GM19397 (cell line): ENCODE data around the gene AKR7A3.
"Not testable (repeated sequence)": the region's sequence is repeated elsewhere in the genome, so short reads cannot be mapped to it uniquely, and the experiment has no call there.

Experiments used
- ATAC-seq: cut with Tn5 transposase; IDR thresholded peaks from one replicate; pipeline ENCODE4 v1.9.1; 2021; ENCODE audit warnings: mild to moderate bottlenecking, moderate library complexity; ENCODE audit not compliant: unreplicated experiment

AKR7A3 gene

DNA sequence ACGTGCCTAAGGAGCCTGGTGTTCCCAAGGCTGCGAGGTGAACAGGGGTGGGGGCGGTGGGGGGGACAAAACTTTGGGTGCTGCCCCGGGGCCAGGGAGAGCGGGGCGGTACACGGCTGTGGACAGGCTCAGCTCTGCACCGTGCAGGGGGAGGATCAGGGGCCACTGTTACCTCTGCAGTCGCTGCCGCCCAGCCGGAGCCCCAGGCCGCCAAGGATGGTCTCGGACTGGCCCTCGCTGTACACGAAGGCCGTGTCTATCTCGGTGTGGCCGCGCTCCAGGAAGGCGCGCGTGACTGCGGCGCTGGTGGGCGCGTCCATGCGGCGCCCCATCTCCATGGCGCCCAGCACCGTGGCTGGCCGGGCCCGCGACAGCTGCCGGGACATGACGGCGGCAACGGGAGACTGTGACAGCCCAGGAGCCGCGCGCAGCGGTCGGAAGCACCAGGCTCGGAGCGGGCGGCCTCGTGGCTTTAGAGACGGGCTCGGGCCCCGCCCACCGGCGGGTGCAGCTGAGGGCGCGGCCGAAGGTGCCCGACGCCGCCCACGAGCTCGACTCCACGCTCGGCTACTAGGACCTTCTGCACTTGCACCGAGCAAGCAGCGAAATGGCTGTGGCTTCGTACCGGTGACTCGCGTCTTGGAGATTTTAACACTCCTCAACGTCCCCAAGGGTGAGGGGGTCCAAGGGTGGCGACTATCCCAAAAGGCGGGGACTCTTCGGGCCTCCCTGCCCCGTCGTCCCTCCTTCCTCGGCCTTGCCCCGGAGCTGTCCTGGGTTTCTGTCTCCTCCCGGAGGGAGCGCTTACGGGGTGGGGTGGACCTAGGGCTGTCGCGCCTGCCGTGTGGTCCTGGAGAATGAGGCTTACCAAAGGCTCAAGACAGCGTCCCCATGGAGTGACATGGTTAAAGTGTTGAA lies at the start of gene AKR7A3:
AKR7A3 (minus strand) TSS at position 447 of the 918 bp plus-strand sequence; CDS start at position 386, 61 bp downstream.
- ATAC-seq = not testable (repeated sequence)

DNA sequence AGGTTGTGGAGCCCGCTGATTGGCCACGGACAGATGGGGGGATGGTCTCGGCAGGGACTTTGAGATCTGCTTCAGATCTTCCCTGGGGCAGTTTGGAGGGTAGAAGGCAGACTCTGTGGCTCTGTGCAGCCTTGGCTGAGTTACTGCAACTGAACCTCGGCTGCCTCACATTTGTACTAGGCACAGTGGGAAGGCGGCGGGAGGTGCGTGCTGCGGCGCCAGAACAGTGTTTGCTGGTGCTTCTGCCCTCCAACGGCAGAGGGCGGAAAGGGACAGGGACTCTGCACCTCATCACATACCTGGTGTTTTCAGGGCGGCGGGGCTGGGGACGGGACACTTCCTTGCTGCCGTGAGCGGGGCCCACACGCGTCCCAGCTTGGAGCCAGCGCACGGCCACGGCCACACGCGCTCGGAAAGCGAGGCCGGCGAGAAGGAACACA lies 49.8 kb upstream of the AKR7A3 start:
- no peak for ATAC-seq

DNA sequence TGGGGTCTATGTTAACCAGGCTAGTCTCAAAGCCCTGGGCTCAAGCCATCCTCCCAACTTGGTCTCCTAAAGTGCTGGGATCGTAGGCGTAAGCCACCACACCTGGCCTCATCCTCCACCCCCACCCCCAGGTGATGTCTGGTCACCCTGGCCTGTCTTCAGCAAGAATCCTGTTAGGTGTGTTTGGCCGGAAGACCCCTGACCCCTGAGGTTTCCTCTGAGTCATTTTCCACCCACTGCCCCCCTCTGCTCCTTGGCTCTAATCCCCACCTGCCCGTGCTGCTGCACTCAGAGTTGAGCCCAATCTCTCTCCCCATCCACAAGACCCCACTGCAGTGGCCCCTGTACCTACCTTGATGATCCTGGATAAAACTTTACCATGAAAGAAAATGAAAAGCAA lies 48.7 kb upstream of the AKR7A3 start:
- no peak for ATAC-seq

DNA sequence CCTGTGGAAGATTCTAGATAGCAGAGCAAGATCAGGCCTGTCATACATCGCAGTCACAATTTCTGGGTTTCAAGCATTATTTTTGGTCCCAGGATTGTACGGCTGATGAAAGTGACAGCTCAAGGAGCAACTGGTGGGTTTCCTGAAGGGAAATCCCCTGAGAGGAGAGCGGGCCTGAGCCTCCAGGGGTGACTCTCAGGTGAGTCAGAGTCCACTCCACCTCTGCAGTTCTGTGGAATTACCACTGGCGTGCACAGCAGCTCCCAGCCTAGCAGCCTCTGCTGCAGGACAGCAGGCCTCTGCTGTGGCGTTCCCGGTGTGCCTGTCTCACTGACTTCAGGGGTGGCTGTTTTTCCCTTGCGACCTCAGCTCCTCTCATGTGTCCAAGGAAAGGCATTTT lies 48.0 kb upstream of the AKR7A3 start:
- no peak for ATAC-seq

DNA sequence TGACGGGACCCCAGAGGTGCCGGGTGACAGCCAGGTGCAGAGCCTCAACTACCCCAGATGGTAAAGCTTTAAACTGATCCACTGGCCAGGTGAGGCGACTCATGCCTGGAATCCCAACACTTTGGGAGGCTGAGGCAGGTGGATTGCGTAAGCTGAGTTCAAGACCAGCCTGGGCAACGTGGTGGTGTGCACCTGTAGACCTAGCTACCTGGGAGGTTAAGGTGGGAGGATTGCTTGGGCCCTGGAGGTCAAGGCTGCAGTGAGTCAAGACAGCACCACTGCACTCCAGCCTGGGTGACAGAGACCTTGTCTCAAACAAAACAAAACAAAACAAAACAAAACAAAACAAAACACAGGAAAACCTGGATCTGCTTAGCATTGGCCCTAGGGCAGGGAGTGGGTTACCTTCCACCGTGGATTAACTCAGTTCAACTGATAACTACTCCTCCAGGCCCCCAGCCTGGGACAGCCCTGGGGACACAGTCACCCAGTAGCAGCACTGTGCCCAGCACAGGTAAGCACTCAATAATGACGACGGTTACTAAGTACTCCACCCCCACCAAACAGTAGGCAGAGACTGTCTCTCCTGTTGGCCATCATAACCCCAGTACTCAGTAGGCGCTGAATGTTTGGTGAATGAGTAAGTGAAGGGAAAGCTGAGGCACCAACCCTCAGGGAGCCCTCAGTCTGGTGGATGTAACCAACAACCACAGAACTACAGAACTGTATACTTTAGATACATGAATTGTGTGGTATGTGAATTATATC lies 45.2 kb upstream of the AKR7A3 start:
- ATAC-seq = no peak

DNA sequence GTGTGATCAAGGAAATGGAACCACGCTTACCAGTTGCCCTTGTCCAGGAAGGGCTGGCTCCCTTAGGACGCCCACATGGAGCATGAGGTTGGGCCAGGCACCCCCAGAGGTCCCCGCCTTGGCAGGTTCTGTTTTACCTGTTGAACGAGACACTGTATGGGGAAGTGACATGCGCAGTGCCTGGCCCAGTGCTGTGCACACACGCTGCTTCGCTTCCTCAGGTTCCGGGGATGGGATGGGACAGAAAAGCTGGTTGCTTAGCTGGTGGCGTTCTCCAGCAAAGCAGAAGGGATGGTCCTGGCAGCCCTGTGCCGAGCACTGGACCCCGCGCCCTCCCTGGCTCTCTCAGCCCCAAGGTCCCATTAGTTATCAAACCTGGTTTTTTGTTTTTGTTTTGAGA lies 44.3 kb upstream of the AKR7A3 start:
- no peak for ATAC-seq

DNA sequence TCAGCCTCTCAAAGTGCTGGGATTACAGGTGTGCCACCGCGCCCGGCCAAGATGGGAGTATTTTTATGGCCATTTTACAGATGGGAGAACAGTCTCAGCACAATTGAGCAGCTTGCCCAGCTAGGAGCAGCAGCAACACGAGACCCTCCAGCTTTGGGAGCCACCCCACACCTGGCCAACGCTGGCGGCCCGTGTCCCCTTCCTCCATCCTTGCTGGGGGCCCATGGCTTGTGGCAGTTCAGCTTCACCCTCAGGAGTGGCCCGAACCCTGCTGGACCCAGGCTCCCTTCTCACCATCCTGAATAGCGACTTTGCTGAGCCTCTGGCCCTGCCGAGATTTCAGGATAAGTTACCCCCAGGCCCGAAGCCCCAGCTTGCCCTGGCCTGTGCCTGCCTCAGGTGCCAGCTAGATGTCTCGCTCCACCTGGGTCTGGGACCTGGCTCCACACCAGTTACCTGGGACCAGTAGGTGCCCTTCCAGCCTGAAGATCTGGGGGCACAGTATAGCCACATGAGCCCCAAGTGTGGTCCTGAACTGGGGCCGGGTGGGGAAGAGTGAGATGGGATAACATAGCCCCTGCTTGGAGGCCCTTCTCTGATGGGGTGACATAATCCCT lies 42.8 kb upstream of the AKR7A3 start:
- no peak for ATAC-seq

DNA sequence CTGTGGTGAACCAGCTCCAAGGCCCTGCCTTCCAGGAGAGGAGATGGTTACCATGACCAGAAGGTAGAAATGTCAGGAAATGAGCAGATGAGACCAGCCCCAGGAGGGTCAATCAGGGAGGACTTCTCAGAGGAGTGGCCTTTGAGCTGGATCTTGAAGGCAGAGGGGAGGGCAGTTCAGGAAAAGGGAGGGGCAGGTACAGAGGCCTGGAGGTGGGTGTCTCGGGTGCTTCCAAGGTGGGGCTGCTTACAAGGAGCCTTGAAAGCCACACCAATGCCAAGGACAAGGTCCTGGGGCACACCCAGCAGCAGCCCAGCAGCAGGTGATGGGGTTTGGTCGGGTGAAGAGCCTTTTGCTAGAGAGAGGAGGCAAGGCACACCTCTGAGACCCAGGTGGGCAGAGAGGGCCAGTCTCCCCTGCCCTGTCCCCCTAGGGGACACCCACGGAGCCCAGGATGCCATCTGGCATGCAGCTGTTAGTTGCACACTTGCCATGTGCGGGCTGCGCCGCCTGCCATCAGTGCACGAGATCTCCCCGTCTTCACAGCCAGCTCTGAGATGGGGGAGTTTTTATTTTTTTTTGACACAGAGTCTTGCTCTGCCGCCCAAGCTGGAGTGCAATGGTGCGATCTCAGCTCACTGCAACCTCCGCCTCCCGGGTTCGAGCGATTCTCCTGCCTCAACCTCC lies 42.0 kb upstream of the AKR7A3 start:
- ATAC-seq = no peak

DNA sequence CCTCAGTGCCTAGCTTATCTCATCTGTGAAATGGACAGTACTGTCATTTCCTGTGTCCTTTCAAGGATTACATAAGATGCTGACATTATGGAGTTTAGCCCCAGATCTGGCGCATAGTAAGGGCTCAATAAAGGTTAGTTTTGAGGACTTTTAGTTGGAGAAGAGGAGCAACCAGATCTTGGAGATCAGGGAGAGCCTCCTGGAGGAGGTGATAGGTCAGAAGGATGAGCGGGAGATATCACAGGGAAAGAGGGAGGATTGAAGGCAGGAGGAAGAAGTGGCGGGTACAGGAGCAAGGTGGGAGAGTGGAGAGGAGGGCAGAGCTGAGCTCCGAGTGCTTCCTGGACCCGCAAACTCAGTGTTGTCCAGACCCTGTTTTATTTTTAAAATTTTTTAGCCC lies 41.0 kb upstream of the AKR7A3 start:
- no peak for ATAC-seq

DNA sequence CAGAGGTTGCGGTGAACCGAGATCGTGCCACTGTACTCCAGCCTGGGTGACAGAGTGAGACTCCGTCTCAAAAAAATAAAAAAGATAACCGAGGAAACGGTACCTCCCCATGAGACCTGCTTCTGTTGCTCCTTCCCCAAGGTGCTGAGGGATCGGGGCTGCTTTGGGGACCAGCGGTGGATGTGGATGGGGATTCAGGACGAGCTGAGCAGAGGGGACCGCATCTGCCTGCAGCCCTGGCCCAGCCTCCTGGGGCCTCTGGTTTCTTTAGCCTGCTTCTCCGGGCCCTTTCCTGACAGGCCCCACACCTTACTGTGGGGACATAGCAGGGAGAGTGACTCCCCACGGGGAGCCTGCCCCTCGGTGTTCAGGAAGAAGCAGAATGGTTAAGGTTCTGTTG lies 40.6 kb upstream of the AKR7A3 start:
- no peak for ATAC-seq

DNA sequence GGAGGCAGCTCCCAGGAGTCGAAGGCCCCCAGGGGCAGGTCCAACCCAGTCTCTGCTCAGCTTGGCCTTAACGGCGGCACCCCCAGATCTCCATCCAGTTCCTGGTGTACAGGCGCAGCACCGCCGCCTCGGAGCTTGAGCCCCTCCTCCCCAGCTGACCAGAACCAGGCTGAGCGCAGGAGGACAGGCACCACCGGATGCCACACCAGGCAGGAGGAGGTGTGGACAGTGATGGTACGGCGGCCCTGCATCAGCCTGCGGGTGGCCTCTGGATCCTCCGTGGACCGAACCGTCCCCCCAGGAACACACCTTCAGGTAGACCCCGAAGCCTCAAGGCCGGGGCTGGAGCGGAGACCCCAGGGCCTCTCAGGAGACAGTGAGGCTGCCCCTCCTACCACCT lies 39.9 kb upstream of the AKR7A3 start:
- no peak for ATAC-seq

DNA sequence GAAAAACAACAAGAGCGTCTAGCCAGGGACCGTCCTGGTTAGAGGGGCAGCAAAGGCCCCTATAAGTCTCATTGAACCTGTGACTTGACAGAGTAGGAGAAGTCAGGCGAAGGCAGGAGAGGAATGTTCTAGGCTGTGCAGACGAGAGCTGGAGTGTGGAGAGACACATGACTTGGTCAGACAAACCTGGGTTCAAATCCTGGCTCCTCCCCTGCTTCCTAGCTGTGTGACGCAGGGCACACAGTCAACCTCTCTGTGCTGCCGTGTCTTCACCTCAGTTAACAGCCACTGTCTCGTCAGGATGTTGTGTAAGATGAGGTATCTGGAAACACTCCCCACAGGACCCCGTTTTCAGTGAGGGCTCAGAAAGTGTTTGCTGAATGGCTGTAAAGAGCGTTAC lies 39.2 kb upstream of the AKR7A3 start:
- no peak for ATAC-seq

DNA sequence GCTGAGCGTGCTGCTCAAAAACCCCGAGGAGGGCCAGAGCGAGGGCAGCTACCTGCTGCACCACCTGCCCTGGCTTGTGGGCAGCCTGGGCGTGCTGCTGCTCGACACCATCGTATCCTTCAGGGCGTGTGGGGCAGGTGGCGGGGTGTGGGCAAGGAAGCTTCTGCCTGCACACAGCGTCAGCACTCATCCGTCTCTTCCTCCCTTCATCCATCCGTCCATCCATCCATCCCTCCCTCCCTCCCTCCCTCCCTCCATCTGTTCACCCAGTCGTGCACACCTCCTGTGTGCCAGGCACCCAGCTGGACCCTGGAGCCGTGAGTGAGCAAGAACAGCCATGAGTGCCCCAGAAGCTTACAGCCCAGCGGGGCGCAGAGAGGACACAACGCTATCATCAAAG lies 38.7 kb upstream of the AKR7A3 start:
- no peak for ATAC-seq

DNA sequence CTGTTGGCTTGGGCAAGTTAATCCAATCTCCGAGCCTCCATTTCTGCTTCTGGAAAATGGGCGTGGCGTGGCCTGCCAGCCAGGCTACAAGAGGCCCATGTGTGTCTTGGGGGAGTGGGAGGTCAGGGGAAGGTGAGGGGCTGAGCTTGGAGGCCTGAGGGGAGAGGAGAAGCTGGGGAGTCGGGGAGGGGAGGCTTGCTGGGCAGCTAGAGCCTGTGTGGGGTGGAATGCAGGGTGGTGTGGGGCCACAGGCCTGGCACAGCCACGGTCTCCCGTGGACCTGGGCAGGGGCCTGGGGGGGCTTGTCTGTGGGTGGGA lies 38.1 kb upstream of the AKR7A3 start:
- no peak for ATAC-seq

DNA sequence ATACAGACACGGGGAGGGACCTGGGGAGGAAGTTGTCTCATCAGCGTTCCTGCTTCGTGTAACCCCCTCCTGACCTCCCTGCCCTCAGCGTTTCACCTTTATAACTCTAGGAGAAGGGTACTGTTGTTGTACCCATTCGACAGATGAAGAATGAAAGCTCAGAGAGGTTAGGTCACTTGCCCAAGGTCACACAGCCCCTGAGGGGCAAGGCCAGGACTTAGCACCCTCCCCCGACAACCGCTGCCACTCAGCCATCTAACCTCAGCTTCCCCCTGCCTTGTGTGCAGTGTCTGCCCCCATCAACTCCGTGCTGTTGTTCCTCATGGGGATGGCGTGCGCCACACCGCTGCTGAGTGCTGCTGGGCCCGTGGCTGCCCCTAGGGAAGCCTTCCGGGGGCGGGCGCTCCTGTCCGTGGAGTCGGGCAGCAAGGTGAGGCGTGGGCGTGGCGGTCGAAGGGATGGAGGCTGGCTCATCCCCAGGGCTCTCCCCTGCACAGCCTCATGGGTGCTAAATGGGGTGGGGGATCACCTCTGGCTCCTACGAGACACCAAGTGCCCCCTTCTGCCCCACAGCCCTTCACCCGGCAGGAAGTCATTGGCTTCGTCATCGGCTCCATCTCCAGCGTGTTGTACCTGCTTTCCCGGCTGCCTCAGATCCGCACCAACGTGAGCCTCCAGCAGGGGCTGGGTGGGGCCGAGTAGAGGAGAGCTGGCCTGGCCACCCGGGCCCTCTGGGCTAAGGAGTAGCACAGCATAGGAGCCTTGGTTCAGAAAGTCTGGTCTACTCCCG lies 37.6 kb upstream of the AKR7A3 start:
- no peak for ATAC-seq

DNA sequence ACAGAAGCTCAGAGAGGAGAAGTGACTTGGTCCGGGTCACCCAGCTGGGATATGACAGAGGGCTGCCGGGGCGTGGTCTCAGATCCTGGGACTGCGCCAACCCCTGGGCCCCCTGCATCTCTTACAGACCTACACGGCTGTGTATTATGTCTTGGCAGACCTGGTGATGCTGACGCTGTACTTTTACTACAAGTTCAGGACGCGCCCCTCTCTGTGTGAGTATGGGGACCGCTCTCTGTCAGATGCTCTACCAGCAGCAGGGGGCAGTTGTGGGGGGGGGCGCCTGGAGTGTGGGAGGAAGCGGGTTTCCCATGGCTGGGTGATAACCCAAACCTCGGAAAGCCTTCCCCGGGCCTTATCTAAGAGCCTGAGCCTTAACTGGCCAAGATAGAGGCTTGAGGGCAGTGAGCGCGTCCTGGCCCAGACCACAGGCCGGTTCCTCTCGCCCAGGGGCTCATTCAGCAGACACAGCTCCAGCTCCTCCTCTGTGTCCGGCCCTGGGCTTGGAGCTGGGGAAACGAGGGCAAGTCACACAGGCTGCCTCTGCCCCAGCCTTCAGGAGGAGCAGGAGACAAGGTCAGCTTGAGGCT lies 36.9 kb upstream of the AKR7A3 start:
- ATAC-seq = no peak

DNA sequence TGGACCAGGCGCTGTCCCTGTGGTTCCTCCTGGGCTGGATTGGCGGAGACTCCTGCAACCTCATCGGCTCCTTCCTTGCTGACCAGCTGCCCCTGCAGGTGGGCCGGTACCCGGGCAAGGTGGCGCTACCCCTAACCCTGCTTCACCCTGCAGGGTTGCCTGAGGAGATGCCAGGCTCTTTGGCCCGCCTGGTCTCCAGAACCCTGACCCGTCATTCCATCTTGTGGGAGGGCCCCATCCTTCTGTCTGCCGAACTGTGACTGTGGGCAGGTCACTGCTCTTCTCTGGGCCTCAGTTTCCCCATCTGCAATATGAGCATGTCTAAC lies 36.1 kb upstream of the AKR7A3 start:
- ATAC-seq = no peak

DNA sequence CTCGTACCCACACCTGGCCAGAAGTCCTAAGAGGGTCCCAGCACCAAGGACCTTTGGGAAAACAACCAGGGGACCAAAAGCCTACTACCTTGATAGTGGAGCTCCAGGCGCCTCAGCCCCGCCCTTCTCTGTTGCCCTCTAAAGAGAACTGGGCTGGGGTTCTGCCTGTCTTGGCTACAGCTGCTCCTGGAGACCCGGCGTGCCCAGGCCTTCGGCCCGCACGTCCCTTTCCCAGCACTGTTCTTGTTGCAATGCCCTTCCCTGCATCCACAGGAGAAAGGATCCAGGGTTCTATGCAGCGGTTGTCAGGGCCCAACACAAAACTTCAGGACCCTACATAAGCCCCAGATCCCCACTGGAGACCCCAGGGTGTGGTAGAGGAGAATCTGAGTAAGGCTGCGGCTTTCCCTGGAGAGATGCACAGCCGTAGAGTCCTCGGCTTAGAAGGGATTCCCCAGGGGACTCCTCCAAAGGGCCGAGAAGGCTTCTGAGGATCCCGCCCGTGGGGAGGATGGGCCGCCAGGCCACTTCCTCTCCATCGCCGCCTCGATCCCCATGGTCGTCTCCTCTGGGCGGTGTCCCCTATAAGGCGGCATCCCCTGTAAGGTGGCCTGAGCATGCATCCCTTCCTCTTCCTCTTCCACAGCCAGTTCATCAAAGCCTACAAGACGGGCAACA lies 35.6 kb upstream of the AKR7A3 start:
- ATAC-seq = no peak

DNA sequence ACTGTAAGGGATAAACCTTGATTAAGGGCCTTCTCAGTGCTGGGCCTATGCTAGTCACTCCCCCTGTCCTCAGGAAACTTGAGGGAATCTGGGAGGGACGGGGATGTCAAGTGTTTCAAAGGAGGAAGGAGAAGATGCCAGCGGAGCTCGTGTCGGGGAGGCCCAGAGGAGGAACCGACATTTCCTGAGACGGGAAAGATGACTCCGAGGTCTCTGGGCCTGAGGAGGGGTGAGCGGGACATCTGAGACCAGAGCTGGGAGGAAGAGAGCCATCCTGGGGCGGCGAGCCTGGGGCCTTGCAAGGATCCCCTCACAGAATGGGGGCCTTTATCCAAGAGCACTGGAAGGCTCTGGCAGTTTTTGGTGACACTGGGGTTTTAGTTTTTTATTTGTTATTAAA lies 33.9 kb upstream of the AKR7A3 start:
- ATAC-seq = no peak

DNA sequence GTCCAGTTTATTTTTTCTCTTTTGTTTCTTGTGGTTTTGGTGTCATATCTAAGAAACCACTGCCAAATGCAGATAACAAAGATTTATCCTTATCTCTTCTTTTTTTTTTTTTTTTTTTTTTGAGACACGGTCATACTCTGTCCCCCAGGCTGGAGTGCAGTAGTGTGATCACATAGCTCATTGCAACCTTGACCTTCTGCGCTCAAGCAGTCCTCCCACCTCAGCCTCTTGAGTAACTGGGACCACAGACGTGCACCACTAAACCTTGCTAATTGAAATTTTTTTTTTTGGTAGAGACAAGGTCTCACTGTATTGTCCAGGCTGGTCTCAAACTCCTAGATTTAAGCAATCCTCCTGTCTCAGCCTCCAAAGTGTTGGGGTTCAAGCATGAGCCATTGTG lies 32.5 kb upstream of the AKR7A3 start:
- no peak for ATAC-seq
